Activated CD4-positive, alpha-beta memory T cell treated with anti-CD3 and anti-CD28 coated beads, Interleukin-2, amount 10 ng/mL, durations not matched to agents 7 days and 5 days (primary cell): Measurements from ENCODE around the gene FAM76B. TPM values are rescaled to one million over a fixed set of nuclear protein-coding genes. Genes with fewer than 3 reads are reported as not detected.
"Not testable (repeated sequence)": the region's sequence is repeated elsewhere in the genome, so short reads cannot be mapped to it uniquely, and the experiment has no call there.

ENCODE experiments used
- CTCF ChIA-PET: fragments of 350-600 bp; sonication (Branson Sonifier 250); formaldehyde crosslinking; loops from one replicate; lab custom pipeline; 2021; ENCODE audit warnings: antibody characterized with exemption, inconsistent platforms; lab: Charles Lee
- POLR2A ChIA-PET: fragments of 350-600 bp; sonication (Branson Sonifier 250); formaldehyde crosslinking; loops from one replicate; lab custom pipeline; 2021; ENCODE audit warnings: antibody characterized with exemption; lab: Charles Lee
- DNase-seq: peaks from one replicate; pipeline ENCODE4 v3.0.0-alpha.2; 2020
- H3K27ac Mint-ChIP-seq: one replicate; pipeline ENCODE4 v1.8.0; 2021; ENCODE audit warnings: mild to moderate bottlenecking, mixed read lengths
- H3K27me3 Mint-ChIP-seq: one replicate; pipeline ENCODE4 v1.8.0; 2021; ENCODE audit warnings: mixed read lengths
- H3K36me3 Mint-ChIP-seq: one replicate; pipeline ENCODE4 v1.8.0; 2021; ENCODE audit warnings: low read depth, mixed read lengths
- H3K4me1 Mint-ChIP-seq: one replicate; pipeline ENCODE4 v1.8.0; 2021; ENCODE audit warnings: mixed read lengths
- H3K4me3 Mint-ChIP-seq: one replicate; pipeline ENCODE4 v1.8.0; 2021; ENCODE audit warnings: mild to moderate bottlenecking, mixed read lengths
- H3K9me3 Mint-ChIP-seq: one replicate; pipeline ENCODE4 v1.8.0; 2021; ENCODE audit warnings: mixed read lengths
- total RNA-seq, 2 experiments: library from RNA; stranded (reverse); gene quantifications; one replicate each; pipeline ENCODE4 v1.2.3, GENCODE V29; 2021

Gene FAM76B
- 10 to 100 TPM; 48.1 to 51.5 TPM for total RNA-seq

DNA sequence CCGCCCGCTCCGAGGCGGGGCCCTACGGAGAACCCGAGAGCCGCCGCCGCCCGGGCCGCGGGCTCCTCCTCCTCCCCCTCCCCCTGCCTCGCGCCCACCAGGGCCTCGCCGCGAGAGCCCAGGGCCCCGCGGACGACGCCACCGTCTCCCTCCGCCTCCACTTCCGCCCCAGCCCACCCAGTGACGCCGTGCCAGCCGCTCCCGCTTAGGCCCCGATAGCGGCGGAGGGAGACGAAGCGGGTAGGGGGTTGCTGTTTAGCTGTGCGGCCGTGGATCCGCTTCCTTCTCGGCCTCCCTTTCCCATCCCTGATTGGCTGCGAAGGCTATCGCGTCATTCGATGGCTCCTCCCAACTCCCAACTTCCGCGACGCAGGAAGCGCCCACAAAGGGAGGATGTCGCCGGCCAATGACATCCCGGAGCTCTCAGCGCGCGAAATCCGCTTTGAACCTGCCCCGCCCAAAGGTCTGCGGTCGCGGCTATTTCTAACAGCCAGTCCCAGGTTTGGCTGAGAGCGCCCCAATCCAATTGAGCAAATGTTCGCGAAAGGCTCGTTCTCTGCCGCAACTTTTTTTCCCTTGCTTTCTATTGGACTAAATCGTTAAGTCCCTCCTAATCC, at the start of gene FAM76B:
Gene FAM76B (minus strand): TSS at position 277 of the 617 bp plus-strand sequence. CDS start 304 bp downstream, outside the sequence.
- H3K4me1 Mint-ChIP-seq: peaks cover 63% of the 10 kb centered on the region
- no peaks in the 10 kb centered on the region for H3K9me3 Mint-ChIP-seq
- peaks cover 62% of the 10 kb centered on the region for H3K36me3 Mint-ChIP-seq
- H3K4me3 Mint-ChIP-seq: peak within 1 kb of the TSS; percentile 97
- H3K27ac Mint-ChIP-seq: peak within 1 kb of the TSS; percentile 100
- no peaks in the 10 kb centered on the region for H3K27me3 Mint-ChIP-seq
- ChIA-PET POLR2A (interaction anchor here (0.6 to 6.0 kb wide), 51 partner anchors 8 to 1660 kb away, joined by 3 to 110 read pairs (median 6); partner anchors contain the start of genes CCDC82, CWC15, ENDOD1 and JRKL), CTCF (interaction anchor here (0.9 to 5.2 kb wide), 13 partner anchors 9 to 722 kb away, joined by 3 to 29 read pairs (median 5); partner anchors contain the start of genes CCDC82, JRKL, MAML2 and SESN3)
- DNase-seq: peak; percentile 99

DNA sequence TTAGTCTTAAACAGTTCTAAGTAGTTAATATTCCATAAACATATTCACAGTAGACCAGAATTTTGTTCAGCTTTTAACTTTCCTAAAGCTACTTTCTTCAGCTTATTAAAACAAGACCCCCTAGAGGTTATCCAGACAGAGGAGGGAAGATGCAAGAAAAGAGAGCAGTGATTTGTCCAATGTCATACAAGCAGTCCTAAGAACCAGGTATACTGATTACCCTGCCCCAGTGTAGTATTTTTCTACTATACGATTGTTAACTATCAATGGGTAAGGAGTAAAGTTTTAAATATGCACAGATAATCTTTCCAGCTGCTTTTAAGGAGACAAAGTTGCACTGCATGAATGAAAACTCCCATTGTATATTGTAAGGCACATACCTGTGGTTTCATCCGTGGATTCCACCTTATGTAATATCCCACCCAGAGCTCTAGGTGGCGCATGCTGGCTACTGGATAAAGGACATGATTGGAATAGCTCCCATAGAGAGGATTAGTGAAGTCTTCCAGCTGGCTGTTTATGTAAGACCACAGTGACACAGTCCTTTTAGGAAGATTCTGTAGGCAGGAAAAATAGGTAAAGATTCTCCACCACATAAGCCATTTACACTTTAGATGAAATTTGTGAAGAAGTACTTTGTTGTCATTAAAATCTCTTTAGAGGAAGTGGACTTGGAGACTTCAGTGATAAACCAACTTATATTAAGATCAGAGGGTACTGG, 46.3 kb upstream of the FAM76B start:
- Mint-ChIP-seq H3K27ac (no peak overlapping the region), H3K9me3 (no peaks in the 10 kb centered on the region), H3K27me3 (no peaks in the 10 kb centered on the region), H3K36me3 (peaks cover 47% of the 10 kb centered on the region), H3K4me1 (no peaks in the 10 kb centered on the region), H3K4me3 (no peak overlapping the region)
- ChIA-PET CTCF (interaction anchor here (0.6 to 3.4 kb wide), 21 partner anchors 8 to 636 kb away, joined by 3 to 44 read pairs (median 5); partner anchors contain the start of genes CCDC82, CEP57, FAM76B and JRKL), POLR2A (interaction anchor here (0.6 to 1.9 kb wide), 3 partner anchors 46 to 554 kb away, joined by 3 to 10 read pairs (median 9); partner anchors contain the start of genes CCDC82, CEP57, FAM76B and JRKL)
- DNase-seq: peak; percentile 57

DNA sequence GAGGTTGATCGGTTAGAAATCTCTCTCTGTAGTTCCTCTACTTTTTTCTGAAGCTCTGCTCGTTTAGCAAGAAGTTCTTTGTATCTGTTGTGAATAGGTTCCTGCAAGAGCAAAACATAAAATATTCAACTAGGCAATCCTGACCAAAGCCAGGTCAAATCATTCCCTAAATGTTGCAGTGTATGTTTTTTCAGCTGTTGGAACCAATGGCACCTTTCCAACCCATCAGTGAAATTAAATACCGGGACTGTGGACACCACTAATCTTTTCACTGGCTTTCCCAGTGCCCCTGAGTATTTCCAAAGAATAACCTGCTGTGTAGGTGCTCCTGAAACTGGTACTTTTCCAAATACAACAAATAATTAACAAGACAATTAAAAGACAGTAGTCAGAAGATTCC, 45.8 kb upstream of the FAM76B start:
- no peaks in the 10 kb centered on the region for H3K27me3 Mint-ChIP-seq
- ChIA-PET CTCF (interaction anchor here (0.7 to 3.4 kb wide), 16 partner anchors 10 to 589 kb away, joined by 3 to 44 read pairs (median 6); partner anchors contain the start of genes CCDC82, CEP57, FAM76B and JRKL), POLR2A (interaction anchor here (1.4 to 1.9 kb wide), 2 partner anchors 45 to 554 kb away, joined by 9 to 10 read pairs; partner anchors contain the start of genes CCDC82, CEP57, FAM76B and JRKL)
- H3K9me3 Mint-ChIP-seq: no peaks in the 10 kb centered on the region
- peaks cover 51% of the 10 kb centered on the region for H3K36me3 Mint-ChIP-seq
- no peak for DNase-seq
- H3K4me1 Mint-ChIP-seq: no peaks in the 10 kb centered on the region
- no peak overlapping the region for H3K4me3 Mint-ChIP-seq
- H3K27ac Mint-ChIP-seq: no peak overlapping the region

DNA sequence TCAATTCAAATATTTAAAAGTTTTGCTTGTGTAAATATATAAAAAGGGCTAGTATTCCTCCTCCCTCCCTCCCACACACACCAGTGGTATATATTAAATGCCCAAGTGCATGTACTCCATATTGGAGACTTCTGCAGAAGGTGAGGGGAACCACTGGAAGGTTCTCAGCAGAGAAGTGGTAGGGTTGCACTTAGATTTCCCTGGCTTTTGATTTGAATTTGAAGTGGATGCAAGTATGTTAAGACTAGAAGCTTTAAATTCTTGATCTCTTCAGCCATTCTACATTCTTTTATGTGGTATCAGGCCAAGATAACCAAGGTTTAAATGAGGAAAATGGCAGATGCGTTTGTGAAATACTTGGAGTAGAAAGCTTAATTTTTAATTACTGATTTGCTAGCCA, 43.8 kb upstream of the FAM76B start:
- no peak for DNase-seq
- ChIA-PET CTCF (interaction anchor here (1.3 to 2.5 kb wide), 2 partner anchors 510 to 561 kb away, joined by 5 to 11 read pairs; partner anchors contain the start of gene MAML2), POLR2A (interaction anchor here (2.4 kb wide), 1 partner anchor 43 kb away, joined by 10 read pairs; the partner anchor contains the start of genes CEP57 and FAM76B)
- Mint-ChIP-seq H3K4me1 (peaks cover 3% of the 10 kb centered on the region), H3K4me3 (no peak overlapping the region), H3K36me3 (peaks cover 48% of the 10 kb centered on the region), H3K27me3 (no peaks in the 10 kb centered on the region), H3K27ac (no peak overlapping the region), H3K9me3 (no peaks in the 10 kb centered on the region)

DNA sequence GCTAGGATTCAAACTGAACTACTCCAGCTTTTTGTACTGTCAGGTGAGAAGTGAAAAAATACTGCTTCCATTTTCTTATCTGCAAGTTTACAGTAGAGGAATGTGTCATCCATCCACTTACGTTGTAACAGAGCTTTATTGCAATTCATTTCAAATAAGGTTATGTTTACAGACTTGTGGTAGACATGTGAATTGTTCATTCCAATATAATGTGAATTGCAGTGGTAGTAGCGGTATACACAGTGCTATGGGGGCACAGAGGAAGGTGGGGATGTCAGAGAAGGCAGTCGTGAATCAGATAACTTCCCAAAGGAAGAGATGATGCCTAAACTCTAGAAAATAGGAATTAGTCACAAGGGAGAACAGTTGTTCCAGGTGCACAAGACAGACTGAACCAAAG, 43.2 kb upstream of the FAM76B start:
- Mint-ChIP-seq H3K4me3 (no peak overlapping the region), H3K4me1 (peaks cover 3% of the 10 kb centered on the region), H3K9me3 (no peaks in the 10 kb centered on the region), H3K36me3 (peaks cover 48% of the 10 kb centered on the region), H3K27ac (no peak overlapping the region), H3K27me3 (no peaks in the 10 kb centered on the region)
- ChIA-PET CTCF (interaction anchor here (1.3 to 2.5 kb wide), 2 partner anchors 510 to 561 kb away, joined by 5 to 11 read pairs; partner anchors contain the start of gene MAML2), POLR2A (interaction anchor here (0.7 to 2.4 kb wide), 2 partner anchors 42 to 82 kb away, joined by 3 to 10 read pairs; partner anchors contain the start of genes CEP57 and FAM76B)
- no peak for DNase-seq

DNA sequence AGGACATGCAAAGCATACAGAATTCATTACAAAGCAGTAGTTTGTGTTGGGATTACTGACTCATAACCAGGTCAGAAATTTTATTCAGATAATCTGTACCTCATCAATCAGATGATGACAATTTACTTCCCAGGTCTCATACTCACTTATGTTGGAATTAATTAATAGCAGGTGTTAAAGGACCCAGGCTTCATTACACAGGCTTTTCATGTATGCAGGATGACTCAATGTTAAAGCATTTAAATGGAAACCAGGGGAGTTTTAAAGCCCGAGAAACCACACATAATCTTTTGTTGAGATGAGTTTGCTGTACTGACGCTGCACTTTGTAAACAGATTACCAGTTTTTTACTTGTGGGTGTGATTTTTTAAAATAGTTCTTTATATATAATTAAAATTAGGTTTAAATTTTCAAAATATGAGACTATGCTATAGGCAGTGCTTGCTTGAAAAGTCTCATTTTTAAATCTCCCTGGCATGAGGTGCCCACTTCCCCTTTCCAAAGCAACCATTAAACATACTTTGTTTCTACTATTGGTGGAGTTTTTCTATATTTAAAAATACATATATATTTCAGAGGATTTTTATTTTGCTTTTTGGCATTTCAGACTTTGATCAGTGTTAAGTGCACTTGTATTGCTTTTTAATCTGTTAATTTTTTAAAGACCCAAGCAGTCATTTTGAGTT, 41.8 kb upstream of the FAM76B start:
- ChIA-PET CTCF (no interaction called here), POLR2A (no interaction called here)

DNA sequence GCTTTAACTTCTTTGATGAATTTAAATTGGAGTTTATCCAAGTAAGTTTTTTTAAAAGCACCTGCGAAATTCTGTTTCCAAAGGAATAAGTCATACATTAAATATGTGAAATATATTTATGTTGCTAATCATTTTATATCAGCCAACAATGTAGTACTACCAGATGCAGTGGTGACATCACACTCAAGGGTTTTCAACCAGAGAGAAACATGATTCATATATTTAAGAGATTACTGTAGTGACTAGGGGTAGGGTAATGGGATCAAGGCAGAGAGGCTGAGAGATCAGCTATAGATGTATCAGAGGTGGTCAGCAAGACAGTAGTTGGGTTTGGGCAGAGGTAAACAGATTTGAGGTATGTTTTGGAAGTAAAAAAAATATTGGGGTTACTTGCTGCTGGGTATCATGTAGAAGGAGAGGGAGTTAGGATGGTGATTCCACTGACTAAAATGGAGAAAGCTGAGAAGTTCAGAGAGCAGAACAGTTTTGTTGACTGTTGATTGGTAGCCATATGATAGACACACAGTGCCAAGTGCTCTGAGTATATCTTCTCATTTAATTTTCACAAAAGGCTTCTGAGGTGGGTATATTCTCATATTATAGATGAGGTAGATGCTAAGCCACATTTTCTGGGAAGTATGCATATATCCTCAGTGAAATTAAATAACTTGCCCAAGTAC, 40.1 kb upstream of the FAM76B start:
- CTCF ChIA-PET: interaction anchor here (1.2 kb wide), 1 partner anchor 565 kb away, joined by 4 read pairs; no protein-coding TSS in a partner anchor
- H3K27ac Mint-ChIP-seq: no peak overlapping the region
- no peak overlapping the region for H3K4me3 Mint-ChIP-seq
- peaks cover 49% of the 10 kb centered on the region for H3K36me3 Mint-ChIP-seq
- peaks cover 3% of the 10 kb centered on the region for H3K4me1 Mint-ChIP-seq
- H3K27me3 Mint-ChIP-seq: no peaks in the 10 kb centered on the region
- H3K9me3 Mint-ChIP-seq: no peaks in the 10 kb centered on the region
- no peak for DNase-seq
- POLR2A ChIA-PET: interaction anchor here (1.0 to 1.1 kb wide), 2 partner anchors 39 to 40 kb away, joined by 3 to 4 read pairs; partner anchors contain the start of genes CEP57 and FAM76B

More for the DNA sequence above, 41.8 kb upstream of the FAM76B start:
- Mint-ChIP-seq H3K36me3 (peaks cover 48% of the 10 kb centered on the region), H3K9me3 (no peaks in the 10 kb centered on the region), H3K4me1 (peaks cover 3% of the 10 kb centered on the region), H3K27ac (no peak overlapping the region), H3K27me3 (no peaks in the 10 kb centered on the region), H3K4me3 (no peak overlapping the region)
- DNase-seq: no peak

DNA sequence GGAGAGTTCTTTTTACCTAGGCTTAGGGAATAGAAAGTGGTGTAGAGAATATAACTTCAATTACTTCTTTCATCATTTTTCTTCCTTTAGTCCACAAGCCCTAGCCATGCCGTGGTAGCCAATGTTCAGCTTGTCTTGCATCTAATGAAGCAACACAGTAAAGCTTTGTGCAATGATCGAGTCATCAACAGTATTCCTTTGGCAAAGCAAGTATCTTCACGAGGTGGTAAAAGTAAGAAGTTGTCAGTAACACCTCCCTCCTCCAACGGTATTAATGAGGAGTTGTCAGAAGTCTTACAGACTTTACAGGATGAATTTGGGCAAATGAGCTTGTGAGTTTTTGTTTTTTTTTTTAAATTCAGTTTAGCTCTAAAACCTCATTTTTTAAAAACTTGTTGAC, 38.1 kb upstream of the FAM76B start:
- CTCF ChIA-PET: interaction anchor here (0.8 to 1.2 kb wide), 2 partner anchors 9 to 516 kb away, joined by 3 to 4 read pairs; partner anchors contain the start of gene MAML2
- no peak overlapping the region for H3K4me3 Mint-ChIP-seq
- no peak for DNase-seq
- H3K36me3 Mint-ChIP-seq: peaks cover 56% of the 10 kb centered on the region
- POLR2A ChIA-PET: no interaction called here
- H3K27ac Mint-ChIP-seq: no peak overlapping the region
- H3K9me3 Mint-ChIP-seq: no peaks in the 10 kb centered on the region
- H3K27me3 Mint-ChIP-seq: no peaks in the 10 kb centered on the region
- peaks cover 3% of the 10 kb centered on the region for H3K4me1 Mint-ChIP-seq

DNA sequence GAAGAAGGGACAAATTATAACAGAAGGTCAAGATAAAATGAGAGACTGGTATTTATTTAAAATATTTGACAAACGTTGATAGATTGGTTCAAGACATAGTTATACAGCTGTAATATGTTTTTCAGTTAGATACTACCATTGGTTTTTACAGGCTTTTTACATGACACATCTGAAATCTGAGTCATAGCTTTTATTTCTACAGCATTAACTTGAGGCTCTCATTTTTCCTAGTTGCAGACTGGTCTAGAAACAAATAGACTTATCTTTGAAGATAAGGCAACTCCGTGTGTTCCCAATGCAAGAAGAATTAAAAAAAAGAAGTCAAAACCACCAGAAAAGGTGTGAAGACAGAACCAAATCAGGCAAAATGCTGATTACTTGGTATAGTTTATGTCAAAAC, 32.1 kb upstream of the FAM76B start:
- POLR2A ChIA-PET: no interaction called here
- CTCF ChIA-PET: no interaction called here

DNA sequence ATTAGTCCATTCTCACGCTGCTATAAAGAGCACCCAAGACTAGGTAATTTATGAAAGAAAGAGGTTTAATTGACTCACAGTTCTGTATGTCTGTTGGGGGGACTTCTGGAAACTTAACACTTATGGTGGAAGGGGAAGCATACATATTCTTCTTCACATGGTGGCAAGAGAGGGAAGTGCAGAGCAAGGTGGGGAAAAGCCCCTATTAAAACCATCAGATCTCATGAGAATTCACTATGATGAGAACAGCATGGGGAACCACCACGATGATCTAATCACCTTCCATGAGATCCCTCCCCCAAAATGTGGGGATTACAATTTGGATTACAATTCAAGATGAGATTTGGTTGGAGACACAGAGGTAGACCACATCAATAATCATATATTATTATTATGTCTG, 26.5 kb upstream of the FAM76B start:
- ChIA-PET POLR2A (no interaction called here), CTCF (no interaction called here)
- no peak overlapping the region for H3K27ac Mint-ChIP-seq
- H3K4me1 Mint-ChIP-seq: no peaks in the 10 kb centered on the region
- no peaks in the 10 kb centered on the region for H3K9me3 Mint-ChIP-seq
- H3K27me3 Mint-ChIP-seq: no peaks in the 10 kb centered on the region
- peaks cover 56% of the 10 kb centered on the region for H3K36me3 Mint-ChIP-seq
- no peak overlapping the region for H3K4me3 Mint-ChIP-seq
- DNase-seq: no peak

More for the DNA sequence above, 32.1 kb upstream of the FAM76B start:
- Mint-ChIP-seq H3K36me3 (peaks cover 62% of the 10 kb centered on the region), H3K9me3 (no peaks in the 10 kb centered on the region), H3K27me3 (no peaks in the 10 kb centered on the region), H3K4me3 (no peak overlapping the region), H3K4me1 (no peaks in the 10 kb centered on the region), H3K27ac (no peak overlapping the region)
- DNase-seq: no peak

DNA sequence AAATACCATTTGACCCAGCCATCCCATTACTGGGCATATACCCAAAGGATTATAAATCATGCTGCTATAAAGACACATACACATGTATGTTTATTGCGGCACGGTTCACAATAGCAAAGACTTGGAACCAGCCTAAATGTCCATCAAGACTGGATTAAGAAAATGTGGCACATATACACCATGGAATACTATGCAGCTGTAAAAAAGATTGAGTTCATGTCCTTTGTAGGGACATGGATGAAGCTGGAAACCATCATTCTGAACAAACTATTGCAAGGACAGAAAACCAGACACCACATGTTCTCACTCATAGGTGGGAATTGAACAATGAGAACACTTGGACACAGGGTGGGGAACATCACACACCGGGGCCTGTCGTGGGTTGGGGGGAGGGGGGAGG, 21.5 kb upstream of the FAM76B start:
- H3K4me3 Mint-ChIP-seq, POLR2A ChIA-PET, H3K27ac Mint-ChIP-seq, H3K27me3 Mint-ChIP-seq, H3K4me1 Mint-ChIP-seq, DNase-seq, CTCF ChIA-PET, H3K9me3 Mint-ChIP-seq: not testable (repeated sequence)
- H3K36me3 Mint-ChIP-seq: peaks cover 64% of the 10 kb centered on the region
